CD4-positive, alpha-beta T cell (primary cell): ENCODE data around the gene ADAMTS5. TPM values are rescaled to one million over a fixed set of nuclear protein-coding genes. Genes with fewer than 3 reads are reported as not detected.

Experiments
- ATAC-seq: fragments of 200-7000 bp; cut with Tn5 transposase; one replicate; pipeline ENCODE4 v1.10.0; 2022; ENCODE audit warnings: mild to moderate bottlenecking; ENCODE audit not compliant: poor library complexity
- CTCF ChIA-PET: fragments of 350-600 bp; sonication (Branson Sonifier 250); formaldehyde crosslinking; loops from one replicate; lab custom pipeline; 2021; ENCODE audit warnings: antibody characterized with exemption, inconsistent platforms; lab: Charles Lee
- POLR2A ChIA-PET: fragments of 350-600 bp; sonication (Branson Sonifier 250); formaldehyde crosslinking; loops from one replicate; lab custom pipeline; 2021; ENCODE audit warnings: antibody characterized with exemption, inconsistent platforms; lab: Charles Lee
- DNase-seq, 14 experiments: peaks; one replicate each; pipeline ENCODE4 v3.0.0-alpha.2; 2013 to 2020; ENCODE audit warnings: mixed read lengths in 2 of 14
- H3K27ac ChIP-seq, 2 donors: one replicate each; pipeline versions ENCODE4 v1.5.1 to v1.7.0; 2013; ENCODE audit warnings: low read length in 2 of 2, low read depth in 1 of 2, mild to moderate bottlenecking in 1 of 2
- H3K27me3 ChIP-seq, 2 experiments: 1 replicate in 1 of 2; 2 replicates in 1 of 2; pipeline versions ENCODE4 v1.6.1 to v1.7.0; 2013; ENCODE audit warnings: low read length in 2 of 2, control low read depth in 1 of 2, mild to moderate bottlenecking in 1 of 2, moderate library complexity in 1 of 2; ENCODE audit not compliant: insufficient read depth in 2 of 2, control insufficient read depth in 1 of 2
- H3K36me3 ChIP-seq: one replicate; pipeline ENCODE4 v1.6.1; 2013; ENCODE audit warnings: low read length, control low read depth; ENCODE audit not compliant: insufficient read depth
- H3K4me1 ChIP-seq: one replicate; pipeline ENCODE4 v1.6.1; 2013; ENCODE audit warnings: low read length, control low read depth; ENCODE audit not compliant: insufficient read depth
- H3K4me3 ChIP-seq: one replicate; pipeline ENCODE4 v1.5.1; 2013; ENCODE audit warnings: mild to moderate bottlenecking, low read length, moderate library complexity
- H3K9me3 ChIP-seq, 2 experiments: 1 replicate in 1 of 2; 2 replicates in 1 of 2; pipeline versions ENCODE4 v1.6.1 to v1.7.0; 2013; ENCODE audit warnings: low read length in 2 of 2, mild to moderate bottlenecking in 2 of 2, control low read depth in 1 of 2, moderate library complexity in 1 of 2; ENCODE audit not compliant: control insufficient read depth in 1 of 2, insufficient read depth in 1 of 2
- H3K27ac Mint-ChIP-seq: one replicate; pipeline ENCODE4 v1.8.0; 2020; ENCODE audit warnings: mixed read lengths
- H3K27me3 Mint-ChIP-seq: one replicate; pipeline ENCODE4 v1.8.0; 2021; ENCODE audit warnings: mixed read lengths
- H3K36me3 Mint-ChIP-seq: one replicate; pipeline ENCODE4 v1.8.0; 2021; ENCODE audit warnings: low read depth, mixed read lengths
- H3K4me1 Mint-ChIP-seq: one replicate; pipeline ENCODE4 v1.8.0; 2021; ENCODE audit warnings: low read depth, mixed read lengths
- H3K4me3 Mint-ChIP-seq: one replicate; pipeline ENCODE4 v1.8.0; 2020; ENCODE audit warnings: mild to moderate bottlenecking, mixed read lengths
- H3K9me3 Mint-ChIP-seq: one replicate; pipeline ENCODE4 v1.8.0; 2020; ENCODE audit warnings: mixed read lengths
- intact Hi-C, 2 experiments: fragments of 100-400 bp; cut with DNase I in 1 of 2; cut with micrococcal nuclease in 1 of 2; formaldehyde crosslinking; loops; one replicate each; pipeline versions ENCODE4 v1.15.1 to v1.9.0; 2023 to 2025; cut with DNase I, micrococcal nuclease
- total RNA-seq, 174 experiments: library from RNA in 2 of 174; stranded (reverse) in 2 of 174; gene quantifications; one replicate each; pipeline ENCODE4 v1.2.3 and lab custom pipeline; 2021 to 2026
- TF ChIP-seq, protein P1 (sequence below): fragments of 200-600 bp; IDR thresholded peaks from one replicate; pipeline ENCODE4 v1.8.0; 2022; ENCODE audit warnings: antibody characterized with exemption, mild to moderate bottlenecking

The ADAMTS5 gene
- total RNA-seq, 2 experiments from 2014 or later = not detected

GRCh38 chr21:26972192-26972591 is 5.3 kb upstream of the ADAMTS5 start:
- Mint-ChIP-seq H3K27me3 (peaks cover 35% of the 10 kb centered on the region), H3K9me3 (no peaks in the 10 kb centered on the region), H3K27ac (no peak overlapping the region), H3K4me1 (no peaks in the 10 kb centered on the region), H3K4me3 (no peak overlapping the region), H3K36me3 (no peaks in the 10 kb centered on the region)
- ChIA-PET POLR2A (no interaction called here), CTCF (no interaction called here)
- Histone ChIP-seq H3K27me3 (peaks cover 8 to 17% of the 10 kb centered on the region in 2 experiments), H3K4me3 (no peak overlapping the region), H3K36me3 (no peaks in the 10 kb centered on the region), H3K4me1 (no peaks in the 10 kb centered on the region), H3K9me3 (peaks cover 0 to 6% of the 10 kb centered on the region in 2 experiments), H3K27ac (no peak overlapping the region)
- intact Hi-C loops = no loop called here
- TF ChIP-seq, protein P1, sequence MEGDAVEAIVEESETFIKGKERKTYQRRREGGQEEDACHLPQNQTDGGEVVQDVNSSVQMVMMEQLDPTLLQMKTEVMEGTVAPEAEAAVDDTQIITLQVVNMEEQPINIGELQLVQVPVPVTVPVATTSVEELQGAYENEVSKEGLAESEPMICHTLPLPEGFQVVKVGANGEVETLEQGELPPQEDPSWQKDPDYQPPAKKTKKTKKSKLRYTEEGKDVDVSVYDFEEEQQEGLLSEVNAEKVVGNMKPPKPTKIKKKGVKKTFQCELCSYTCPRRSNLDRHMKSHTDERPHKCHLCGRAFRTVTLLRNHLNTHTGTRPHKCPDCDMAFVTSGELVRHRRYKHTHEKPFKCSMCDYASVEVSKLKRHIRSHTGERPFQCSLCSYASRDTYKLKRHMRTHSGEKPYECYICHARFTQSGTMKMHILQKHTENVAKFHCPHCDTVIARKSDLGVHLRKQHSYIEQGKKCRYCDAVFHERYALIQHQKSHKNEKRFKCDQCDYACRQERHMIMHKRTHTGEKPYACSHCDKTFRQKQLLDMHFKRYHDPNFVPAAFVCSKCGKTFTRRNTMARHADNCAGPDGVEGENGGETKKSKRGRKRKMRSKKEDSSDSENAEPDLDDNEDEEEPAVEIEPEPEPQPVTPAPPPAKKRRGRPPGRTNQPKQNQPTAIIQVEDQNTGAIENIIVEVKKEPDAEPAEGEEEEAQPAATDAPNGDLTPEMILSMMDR = no peak
- ATAC-seq = no peak
- DNase-seq = peak in 2 of 14 experiments; percentile 11 to 12

DNA sequence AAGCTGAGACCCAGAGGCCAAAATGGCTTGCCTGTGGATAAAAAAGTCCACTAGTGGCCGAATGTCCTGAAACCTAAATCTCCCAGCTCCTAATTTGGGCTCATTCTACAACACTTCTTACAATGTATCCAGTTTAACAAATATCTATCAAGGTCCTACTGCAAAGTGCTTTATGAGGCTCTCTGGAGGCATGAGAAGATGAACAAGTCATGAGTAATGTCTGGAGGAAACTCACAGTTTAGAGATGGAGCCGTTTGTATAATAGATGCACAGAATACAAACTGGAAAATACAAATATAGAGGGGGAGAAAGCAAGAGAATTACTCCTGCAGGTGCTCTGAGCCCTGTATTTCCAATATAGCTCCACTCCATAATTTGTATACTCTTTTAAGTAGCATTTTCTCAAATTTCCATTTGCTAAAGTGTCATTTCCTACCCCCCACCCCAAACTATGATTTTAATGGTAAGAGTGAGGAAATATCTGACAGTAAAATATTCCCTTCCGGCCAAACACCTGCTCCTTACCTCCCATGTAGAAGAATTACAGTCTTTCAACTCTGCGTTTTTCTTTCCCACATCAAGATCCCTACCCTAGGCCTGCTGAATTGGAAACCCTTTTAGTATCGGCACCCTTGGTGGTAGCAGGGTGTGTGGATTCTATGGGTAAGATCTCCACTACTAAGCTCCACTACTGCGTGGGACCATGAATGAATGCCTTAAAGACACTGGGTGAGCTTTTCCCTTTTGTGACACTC is 3.3 kb upstream of the ADAMTS5 start:
- peaks cover 20 to 33% of the 10 kb centered on the region in 2 experiments for H3K27me3 ChIP-seq
- H3K36me3 ChIP-seq = no peaks in the 10 kb centered on the region
- no peak overlapping the region for H3K27ac ChIP-seq
- Mint-ChIP-seq H3K9me3 (no peaks in the 10 kb centered on the region), H3K4me3 (no peak overlapping the region), H3K4me1 (no peaks in the 10 kb centered on the region), H3K27me3 (peaks cover 43% of the 10 kb centered on the region), H3K36me3 (no peaks in the 10 kb centered on the region), H3K27ac (no peak overlapping the region)
- TF ChIP-seq, protein P1 = no peak
- H3K4me1 ChIP-seq = no peaks in the 10 kb centered on the region
- POLR2A ChIA-PET = no interaction called here
- intact Hi-C loops = no loop called here
- H3K4me3 ChIP-seq = no peak overlapping the region
- peaks cover 0 to 21% of the 10 kb centered on the region in 2 experiments for H3K9me3 ChIP-seq
- DNase-seq (no peak), ATAC-seq (no peak)
- CTCF ChIA-PET = no interaction called here

- Mint-ChIP-seq H3K4me1 (no peaks in the 10 kb centered on the region), H3K9me3 (no peaks in the 10 kb centered on the region), H3K27me3 (peaks cover 65% of the 10 kb centered on the region), H3K36me3 (no peaks in the 10 kb centered on the region), H3K27ac (no peak overlapping the region), H3K4me3 (no peak overlapping the region)
- no peak for ATAC-seq
- Histone ChIP-seq H3K9me3 (peaks cover 0 to 24% of the 10 kb centered on the region in 2 experiments), H3K36me3 (no peaks in the 10 kb centered on the region), H3K4me1 (no peaks in the 10 kb centered on the region), H3K4me3 (no peak overlapping the region), H3K27ac (no peak overlapping the region), H3K27me3 (peaks cover 25 to 39% of the 10 kb centered on the region in 2 experiments)
- ChIA-PET CTCF (no interaction called here), POLR2A (no interaction called here)
- intact Hi-C loops = no loop called here
- DNase-seq = peak in 1 of 14 experiments; percentile 10
- TF ChIP-seq, protein P1 = no peak
Measured at GRCh38 chr21:26966649-26967061, 233 bp downstream of the ADAMTS5 start.
